ENCODE results near the gene KRTAP10-6.

DNA sequence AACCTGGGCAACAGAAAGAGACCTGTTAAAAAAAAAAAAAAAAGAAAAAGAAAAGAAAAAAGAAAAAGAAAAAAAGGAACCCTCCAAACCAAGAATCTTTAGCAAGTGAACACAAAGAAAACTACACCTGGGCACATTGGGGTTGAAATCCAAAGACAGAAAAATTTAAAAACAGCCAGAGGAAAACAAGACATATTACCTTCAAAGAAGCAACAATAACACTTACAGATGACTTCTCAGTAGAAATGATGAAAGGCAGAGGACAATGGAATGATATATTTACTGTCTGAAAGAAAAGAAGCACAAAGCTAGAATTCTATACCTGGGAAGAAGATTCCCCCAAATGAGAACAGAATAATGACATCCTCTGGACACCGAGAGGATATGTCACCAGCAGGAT lies 49.6 kb downstream of the KRTAP10-6 start:
- TF ChIP-seq, protein P1, sequence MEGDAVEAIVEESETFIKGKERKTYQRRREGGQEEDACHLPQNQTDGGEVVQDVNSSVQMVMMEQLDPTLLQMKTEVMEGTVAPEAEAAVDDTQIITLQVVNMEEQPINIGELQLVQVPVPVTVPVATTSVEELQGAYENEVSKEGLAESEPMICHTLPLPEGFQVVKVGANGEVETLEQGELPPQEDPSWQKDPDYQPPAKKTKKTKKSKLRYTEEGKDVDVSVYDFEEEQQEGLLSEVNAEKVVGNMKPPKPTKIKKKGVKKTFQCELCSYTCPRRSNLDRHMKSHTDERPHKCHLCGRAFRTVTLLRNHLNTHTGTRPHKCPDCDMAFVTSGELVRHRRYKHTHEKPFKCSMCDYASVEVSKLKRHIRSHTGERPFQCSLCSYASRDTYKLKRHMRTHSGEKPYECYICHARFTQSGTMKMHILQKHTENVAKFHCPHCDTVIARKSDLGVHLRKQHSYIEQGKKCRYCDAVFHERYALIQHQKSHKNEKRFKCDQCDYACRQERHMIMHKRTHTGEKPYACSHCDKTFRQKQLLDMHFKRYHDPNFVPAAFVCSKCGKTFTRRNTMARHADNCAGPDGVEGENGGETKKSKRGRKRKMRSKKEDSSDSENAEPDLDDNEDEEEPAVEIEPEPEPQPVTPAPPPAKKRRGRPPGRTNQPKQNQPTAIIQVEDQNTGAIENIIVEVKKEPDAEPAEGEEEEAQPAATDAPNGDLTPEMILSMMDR (IDR thresholded peaks at IDR 0.05; ENCODE audit: poor library complexity), result no peak
- TF ChIP-seq EZH2 (IDR thresholded peaks at IDR 0.05; ENCODE audit: borderline replicate concordance) (no peak), EZH2phosphoT487 (IDR thresholded peaks at IDR 0.05; ENCODE audit: low read depth, severe bottlenecking, unreplicated experiment) (no peak)
